Measurements from ENCODE around the gene MYL12B. TPM values are rescaled to one million over a fixed set of nuclear protein-coding genes. Genes with fewer than 3 reads are reported as not detected.
A peak's percentile ranks its signal among the peaks of the same experiment; 100 is the strongest.

Gene MYL12B
- total RNA-seq, 2 donors from 2014 or later, result 415 to 575 TPM

DNA sequence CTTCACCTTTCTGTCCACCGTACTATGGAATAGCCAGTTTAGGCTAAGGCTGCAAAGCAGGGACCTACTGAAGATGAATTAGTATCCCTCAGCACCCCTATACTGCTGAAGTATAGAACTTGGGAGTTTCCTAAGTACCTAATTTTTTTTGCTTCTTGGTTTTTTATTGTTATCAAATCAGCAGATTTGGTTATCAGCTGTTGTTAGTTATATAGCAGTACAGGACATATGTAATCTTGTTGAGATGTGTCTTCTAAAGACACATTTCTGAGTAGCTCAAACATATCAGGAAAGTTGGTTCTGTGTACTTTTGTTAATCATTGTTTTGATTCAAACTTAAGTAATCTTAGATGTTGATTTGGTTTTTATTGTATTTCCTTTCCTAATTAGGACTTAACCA is 9.1 kb upstream of the MYL12B start:
- Histone ChIP-seq H3K4me3 (no peak overlapping the region), H3K9me3 (no peaks in the 10 kb centered on the region), H3K27ac (no peak overlapping the region), H3K9ac (ENCODE audit: low read depth in 2 of 2, low read length in 2 of 2) (no peak overlapping the region), H3K4me1 (no peaks in the 10 kb centered on the region), H3K36me3 (no peaks in the 10 kb centered on the region), H3K27me3 (no peaks in the 10 kb centered on the region)
- TF ChIP-seq, protein P1, sequence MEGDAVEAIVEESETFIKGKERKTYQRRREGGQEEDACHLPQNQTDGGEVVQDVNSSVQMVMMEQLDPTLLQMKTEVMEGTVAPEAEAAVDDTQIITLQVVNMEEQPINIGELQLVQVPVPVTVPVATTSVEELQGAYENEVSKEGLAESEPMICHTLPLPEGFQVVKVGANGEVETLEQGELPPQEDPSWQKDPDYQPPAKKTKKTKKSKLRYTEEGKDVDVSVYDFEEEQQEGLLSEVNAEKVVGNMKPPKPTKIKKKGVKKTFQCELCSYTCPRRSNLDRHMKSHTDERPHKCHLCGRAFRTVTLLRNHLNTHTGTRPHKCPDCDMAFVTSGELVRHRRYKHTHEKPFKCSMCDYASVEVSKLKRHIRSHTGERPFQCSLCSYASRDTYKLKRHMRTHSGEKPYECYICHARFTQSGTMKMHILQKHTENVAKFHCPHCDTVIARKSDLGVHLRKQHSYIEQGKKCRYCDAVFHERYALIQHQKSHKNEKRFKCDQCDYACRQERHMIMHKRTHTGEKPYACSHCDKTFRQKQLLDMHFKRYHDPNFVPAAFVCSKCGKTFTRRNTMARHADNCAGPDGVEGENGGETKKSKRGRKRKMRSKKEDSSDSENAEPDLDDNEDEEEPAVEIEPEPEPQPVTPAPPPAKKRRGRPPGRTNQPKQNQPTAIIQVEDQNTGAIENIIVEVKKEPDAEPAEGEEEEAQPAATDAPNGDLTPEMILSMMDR (IDR thresholded peaks at IDR 0.05), result no peak
- intact Hi-C loops (cut with DNase I), result no loop called here
- DNase-seq, result no peak

DNA sequence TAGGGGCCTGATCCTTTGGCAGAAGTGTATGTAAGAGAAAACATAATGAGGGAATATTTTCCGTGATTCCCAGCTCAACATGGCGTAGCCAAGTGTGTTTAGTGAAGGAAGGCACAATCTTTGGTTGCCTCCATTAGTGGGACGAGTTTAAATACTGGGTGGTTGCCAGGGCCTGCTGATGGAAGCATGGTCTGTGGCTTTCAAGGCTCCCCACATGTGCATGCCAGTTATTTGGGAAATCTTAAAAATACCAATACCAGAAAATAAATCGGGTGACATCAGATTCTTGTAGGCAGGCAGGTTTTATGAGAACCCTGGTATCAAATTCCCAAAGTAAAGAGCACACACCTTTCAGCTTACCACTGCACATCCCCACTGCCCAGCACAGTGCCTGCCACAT is 7.2 kb upstream of the MYL12B start:
- no peak overlapping the region for H3K4me3 ChIP-seq
- intact Hi-C loops (cut with DNase I), result no loop called here
- no peak overlapping the region for H3K9ac ChIP-seq (ENCODE audit: low read depth in 2 of 2, low read length in 2 of 2)
- no peaks in the 10 kb centered on the region for H3K27me3 ChIP-seq
- TF ChIP-seq, protein P1 (IDR thresholded peaks at IDR 0.05), result no peak
- H3K4me1 ChIP-seq, result no peaks in the 10 kb centered on the region
- no peaks in the 10 kb centered on the region for H3K9me3 ChIP-seq
- DNase-seq, result peak; percentile 0
- no peaks in the 10 kb centered on the region for H3K36me3 ChIP-seq
- no peak overlapping the region for H3K27ac ChIP-seq

DNA sequence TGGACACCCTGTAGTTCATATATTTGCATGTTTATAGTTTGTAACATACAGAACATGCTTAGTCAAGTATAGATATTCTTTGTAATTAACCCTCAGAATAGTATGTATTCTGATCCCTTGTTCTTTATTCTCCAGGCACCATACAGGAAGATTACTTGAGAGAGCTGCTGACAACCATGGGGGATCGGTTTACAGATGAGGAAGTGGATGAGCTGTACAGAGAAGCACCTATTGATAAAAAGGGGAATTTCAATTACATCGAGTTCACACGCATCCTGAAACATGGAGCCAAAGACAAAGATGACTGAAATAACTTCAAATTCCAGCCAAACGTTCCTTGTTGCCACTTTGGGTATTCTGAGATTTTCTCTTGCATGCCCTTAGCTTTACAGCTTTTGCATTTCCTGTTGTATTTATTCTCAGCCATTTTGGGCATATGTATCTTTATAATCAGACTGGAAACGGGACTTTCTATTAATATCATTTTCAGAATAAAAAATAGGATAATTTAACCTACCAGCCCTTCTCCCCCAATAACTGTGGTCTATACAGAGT is 6.2 kb upstream of the MYL12B start:
- no peak overlapping the region for H3K27ac ChIP-seq
- H3K36me3 ChIP-seq, result no peaks in the 10 kb centered on the region
- peak; percentile 1 for DNase-seq
- H3K9ac ChIP-seq (ENCODE audit: low read depth in 2 of 2, low read length in 2 of 2), result no peak overlapping the region
- H3K4me1 ChIP-seq, result peaks cover 4% of the 10 kb centered on the region
- intact Hi-C loops (cut with DNase I), result no loop called here
- TF ChIP-seq, protein P1 (IDR thresholded peaks at IDR 0.05), result no peak
- H3K27me3 ChIP-seq, result no peaks in the 10 kb centered on the region
- no peak overlapping the region for H3K4me3 ChIP-seq
- H3K9me3 ChIP-seq, result no peaks in the 10 kb centered on the region

DNA sequence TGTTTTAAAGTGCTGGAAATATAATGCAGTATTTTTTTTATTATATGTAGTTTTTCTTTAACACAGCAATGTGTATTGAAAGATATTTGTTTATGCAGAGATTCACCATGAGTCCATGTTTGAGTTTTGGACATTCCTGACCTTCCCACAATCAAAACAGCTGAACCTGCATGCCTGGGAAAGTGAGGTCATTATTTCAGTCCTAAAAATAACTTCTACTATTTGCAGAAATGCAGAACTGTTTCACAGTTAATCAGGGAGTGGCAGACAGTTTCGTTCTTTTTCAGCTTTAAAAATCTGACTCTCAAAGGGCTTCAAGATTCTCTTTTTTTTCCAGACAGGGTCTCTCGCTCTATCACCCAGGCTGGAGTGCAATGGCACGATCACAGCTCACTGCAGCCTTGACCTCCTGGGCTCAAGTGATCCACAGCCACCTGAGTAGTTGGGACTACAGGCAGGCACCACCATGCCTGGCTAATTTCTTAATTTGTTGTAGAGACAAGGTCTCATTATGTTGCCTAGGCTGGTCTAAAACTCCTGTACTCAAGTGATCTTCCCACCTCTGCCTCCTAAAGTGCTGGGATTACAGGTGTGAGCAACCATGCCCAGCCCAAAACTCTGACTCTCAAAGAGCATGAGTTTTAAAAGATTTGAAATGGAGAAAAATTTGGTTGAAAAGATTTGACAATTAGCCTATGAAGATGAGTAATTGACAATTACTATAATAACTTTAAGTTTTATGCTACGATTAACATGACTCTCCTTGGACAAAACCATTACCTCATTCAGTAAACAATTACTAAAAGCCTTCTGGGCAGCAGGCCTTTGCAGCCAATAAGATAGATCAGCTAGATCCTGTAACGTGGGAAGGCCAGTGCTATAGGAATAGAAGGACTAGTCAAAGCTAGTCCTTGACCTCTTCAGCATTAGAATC is 5.0 kb upstream of the MYL12B start:
- Histone ChIP-seq H3K27me3 (no peaks in the 10 kb centered on the region), H3K9ac (ENCODE audit: low read depth in 2 of 2, low read length in 2 of 2) (no peak overlapping the region), H3K27ac (peak overlapping the region; percentile 16), H3K36me3 (no peaks in the 10 kb centered on the region), H3K4me3 (no peak overlapping the region), H3K9me3 (no peaks in the 10 kb centered on the region), H3K4me1 (peaks cover 4% of the 10 kb centered on the region)
- peak; percentile 12 for DNase-seq
- intact Hi-C loops (cut with DNase I), result no loop called here
- TF ChIP-seq, protein P1 (IDR thresholded peaks at IDR 0.05), result no peak

DNA sequence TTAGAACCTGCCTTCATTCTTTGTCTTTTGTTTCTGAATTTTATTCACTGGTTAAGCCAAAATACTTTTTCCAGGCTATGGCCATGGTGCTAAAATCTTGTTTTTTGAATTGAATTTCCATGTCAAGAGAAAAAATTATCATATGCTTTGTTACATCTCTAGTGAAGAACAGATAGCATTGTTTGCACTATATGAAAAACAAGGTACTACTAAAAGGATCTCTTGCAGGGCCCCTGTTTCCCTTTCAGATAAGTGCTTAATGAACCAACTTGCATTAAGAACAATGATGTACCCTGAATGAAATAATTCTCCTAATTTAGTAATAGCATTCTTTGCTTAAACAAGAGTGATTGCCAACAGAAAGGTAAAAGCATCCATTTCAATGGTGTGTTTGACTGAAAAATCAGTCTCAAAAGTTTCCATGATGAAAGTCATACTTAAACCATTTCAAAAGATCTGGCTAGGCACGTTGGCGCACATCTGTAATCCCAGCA is 4.3 kb upstream of the MYL12B start:
- no peak for DNase-seq
- intact Hi-C loops (cut with DNase I), result no loop called here
- peaks cover 4% of the 10 kb centered on the region for H3K4me1 ChIP-seq
- H3K9ac ChIP-seq (ENCODE audit: low read depth in 2 of 2, low read length in 2 of 2), result no peak overlapping the region
- no peaks in the 10 kb centered on the region for H3K9me3 ChIP-seq
- no peaks in the 10 kb centered on the region for H3K27me3 ChIP-seq
- TF ChIP-seq, protein P1 (IDR thresholded peaks at IDR 0.05), result no peak
- H3K27ac ChIP-seq, result no peak overlapping the region
- H3K36me3 ChIP-seq, result no peaks in the 10 kb centered on the region
- H3K4me3 ChIP-seq, result no peak overlapping the region

Measured in colonic mucosa (tissue), 4 donors.